Pulmonary artery endothelial cell (primary cell): Measurements from ENCODE around the gene BANF1. TPM values are rescaled to one million over a fixed set of nuclear protein-coding genes. Genes with fewer than 3 reads are reported as not detected.
A peak's percentile ranks its signal among the peaks of the same experiment; 100 is the strongest.
"Not testable (repeated sequence)": the region's sequence is repeated elsewhere in the genome, so short reads cannot be mapped to it uniquely, and the experiment has no call there.

Experiments
- DNase-seq: peaks from one replicate; pipeline ENCODE4 v3.0.0-alpha.2; 2011; ENCODE audit warnings: low read depth, low spot score
- total RNA-seq: library from RNA; depleted of rRNA; stranded (reverse); fragments of >200 nt; gene quantifications from 2 replicates; pipeline ENCODE4 v1.2.3, GENCODE V29; 2014

Gene BANF1
- total RNA-seq, 1 donor from 2014 or later, result 38.8 TPM

GRCh38 chr11:66011239-66011784 lies 9.0 kb downstream of the BANF1 start:
- DNase-seq, result no peak

- DNase-seq, result no peak
These were observed 9.5 kb downstream of the BANF1 start, which contains the start of gene CST6 for GRCh38 chr11:66011785-66012303. Gene CST6 (plus strand): TSS chr11:66012008. CDS start chr11:66012045, 37 bp downstream.

- DNase-seq, result no peak
These were observed 10.2 kb downstream of the BANF1 start for GRCh38 chr11:66012371-66012945.

- no peak for DNase-seq
These were observed 10.9 kb downstream of the BANF1 start for GRCh38 chr11:66012946-66013761.

GRCh38 chr11:66013762-66014100 lies 11.4 kb downstream of the BANF1 start:
- DNase-seq, result no peak

- no peak for DNase-seq
These were observed 12.6 kb downstream of the BANF1 start for GRCh38 chr11:66014804-66015453.

- peak; percentile 51 for DNase-seq
These were observed 13.2 kb downstream of the BANF1 start for GRCh38 chr11:66015454-66015881.

- no peak for DNase-seq
These were observed 13.9 kb downstream of the BANF1 start for GRCh38 chr11:66015936-66016792.

- no peak for DNase-seq
These were observed 14.5 kb downstream of the BANF1 start for GRCh38 chr11:66016793-66017177.

- no peak for DNase-seq
These were observed 15.0 kb downstream of the BANF1 start for GRCh38 chr11:66017321-66017720.

- no peak for DNase-seq
These were observed 17.9 kb downstream of the BANF1 start for GRCh38 chr11:66020212-66020611.

GRCh38 chr11:66020618-66021357 lies 18.5 kb downstream of the BANF1 start:
- DNase-seq, result peak; percentile 53

GRCh38 chr11:66022401-66023185 lies 20.3 kb downstream of the BANF1 start:
- no peak for DNase-seq

- DNase-seq, result not testable (repeated sequence)
These were observed 20.8 kb downstream of the BANF1 start for GRCh38 chr11:66023186-66023440.

GRCh38 chr11:66026017-66026529 lies 23.8 kb downstream of the BANF1 start, which contains the start of gene CATSPER1:
Gene CATSPER1 (minus strand): TSS chr11:66026479. CDS start chr11:66026379, 100 bp downstream.
- no peak for DNase-seq

GRCh38 chr11:66032957-66033735 lies 30.8 kb downstream of the BANF1 start:
- no peak for DNase-seq

GRCh38 chr11:66035653-66036333 lies 33.5 kb downstream of the BANF1 start:
- DNase-seq, result no peak

- no peak for DNase-seq
These were observed 34.0 kb downstream of the BANF1 start for GRCh38 chr11:66036334-66036710.
